Neural crest cell (in vitro differentiated cells): Measurements from ENCODE around the gene ST3GAL2. TPM values are rescaled to one million over a fixed set of nuclear protein-coding genes. Genes with fewer than 3 reads are reported as not detected.
"Not testable (repeated sequence)": the region's sequence is repeated elsewhere in the genome, so short reads cannot be mapped to it uniquely, and the experiment has no call there.

Experiments used
- DNase-seq: peaks from one replicate; pipeline ENCODE4 v3.0.0; 2021; ENCODE audit warnings: low read depth, mixed read lengths, low spot score
- H3K27ac Mint-ChIP-seq: one replicate; pipeline ENCODE4 v1.8.0; 2021; ENCODE audit warnings: mild to moderate bottlenecking, mixed read lengths; ENCODE audit not compliant: unreplicated experiment
- H3K27me3 Mint-ChIP-seq: 2 replicates; pipeline ENCODE4 v1.8.0; 2021; ENCODE audit warnings: low read depth, mild to moderate bottlenecking, mixed read lengths
- H3K36me3 Mint-ChIP-seq: 2 replicates; pipeline ENCODE4 v1.8.0; 2021; ENCODE audit warnings: low read depth, mild to moderate bottlenecking, mixed read lengths
- H3K4me1 Mint-ChIP-seq: 2 replicates; pipeline ENCODE4 v1.8.0; 2021; ENCODE audit warnings: mixed read lengths
- H3K4me3 Mint-ChIP-seq: one replicate; pipeline ENCODE4 v1.8.0; 2021; ENCODE audit warnings: mild to moderate bottlenecking, mixed read lengths
- H3K9me3 Mint-ChIP-seq: 2 replicates; pipeline ENCODE4 v1.8.0; 2021; ENCODE audit warnings: mixed read lengths
- CTCF ChIP-seq: fragments of 200-600 bp; sonication (generic); conservative IDR thresholded peaks from 2 replicates; pipeline ENCODE4 v1.5.0; 2021; ENCODE audit warnings: antibody characterized with exemption, mild to moderate bottlenecking
- total RNA-seq: library from RNA; stranded (reverse); gene quantifications from 2 replicates; pipeline ENCODE4 v1.2.1, GENCODE V29; 2021

Gene ST3GAL2
- total RNA-seq, 1 donor from 2014 or later: 41.8 TPM

GRCh38 chr16:70341600-70341999 is 97.3 kb downstream of the ST3GAL2 start:
- H3K9me3 Mint-ChIP-seq: no peaks in the 10 kb centered on the region
- H3K36me3 Mint-ChIP-seq: peaks cover 4% of the 10 kb centered on the region
- H3K4me1 Mint-ChIP-seq: peaks cover 8% of the 10 kb centered on the region
- no peaks in the 10 kb centered on the region for H3K27me3 Mint-ChIP-seq
- H3K4me3 Mint-ChIP-seq: no peak overlapping the region
- no peak for DNase-seq
- no peak for TF ChIP-seq CTCF
- H3K27ac Mint-ChIP-seq: peak overlapping the region; percentile 45

DNA sequence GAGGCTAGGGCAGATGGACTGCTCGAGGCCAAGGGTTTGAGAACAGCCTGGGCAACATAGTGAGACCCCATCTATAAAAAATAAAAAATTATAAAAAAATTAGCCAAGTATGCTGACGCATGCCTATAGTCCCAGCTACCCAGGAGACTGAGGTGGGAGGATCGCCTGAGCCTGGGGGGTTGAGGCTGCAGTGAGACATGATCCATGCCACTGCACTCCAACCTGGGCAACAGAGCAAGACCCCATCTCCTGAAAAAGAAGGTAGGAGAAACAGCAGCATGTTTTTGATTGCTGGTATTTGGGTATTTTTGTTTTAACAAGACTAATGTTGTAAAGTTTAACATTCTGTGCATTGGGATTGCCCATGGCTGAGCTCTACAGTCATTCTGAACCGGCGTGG is 101.1 kb downstream of the ST3GAL2 start:
- no peak overlapping the region for H3K27ac Mint-ChIP-seq
- H3K4me1 Mint-ChIP-seq: peaks cover under 1% of the 10 kb centered on the region
- H3K4me3 Mint-ChIP-seq: no peak overlapping the region
- no peaks in the 10 kb centered on the region for H3K27me3 Mint-ChIP-seq
- peaks cover 8% of the 10 kb centered on the region for H3K36me3 Mint-ChIP-seq
- DNase-seq: no peak
- no peak for TF ChIP-seq CTCF
- no peaks in the 10 kb centered on the region for H3K9me3 Mint-ChIP-seq

DNA sequence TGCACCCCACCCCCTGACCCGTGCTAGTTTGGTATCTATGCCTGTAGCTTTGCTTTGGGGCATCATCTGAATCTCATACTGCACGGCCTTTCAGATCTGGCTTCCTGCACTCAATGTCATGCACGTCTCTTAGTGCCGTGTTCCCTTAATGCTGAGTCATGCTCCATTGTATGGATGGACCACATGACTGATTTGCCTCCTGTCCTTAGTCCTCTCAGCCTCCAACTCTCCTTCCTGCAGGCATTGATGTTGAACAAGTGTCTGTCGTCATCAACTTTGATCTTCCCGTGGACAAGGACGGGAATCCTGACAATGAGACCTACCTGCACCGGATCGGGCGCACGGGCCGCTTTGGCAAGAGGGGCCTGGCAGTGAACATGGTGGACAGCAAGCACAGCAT is 106.2 kb downstream of the ST3GAL2 start:
- peak overlapping the region; percentile 95 for H3K27ac Mint-ChIP-seq

GRCh38 chr16:70331588-70332358 is 107.1 kb downstream of the ST3GAL2 start:
- Mint-ChIP-seq H3K27ac (peak overlapping the region; percentile 67), H3K27me3 (no peaks in the 10 kb centered on the region), H3K4me3 (no peak overlapping the region), H3K36me3 (peaks cover 13% of the 10 kb centered on the region), H3K4me1 (peaks cover 5% of the 10 kb centered on the region), H3K9me3 (no peaks in the 10 kb centered on the region)
- peak; percentile 61 for TF ChIP-seq CTCF
- DNase-seq: peak; percentile 4

More for the DNA sequence above, 106.2 kb downstream of the ST3GAL2 start:
- not testable (repeated sequence) for H3K4me1 Mint-ChIP-seq, H3K27me3 Mint-ChIP-seq, H3K4me3 Mint-ChIP-seq, H3K9me3 Mint-ChIP-seq, DNase-seq
- H3K36me3 Mint-ChIP-seq: peaks cover 13% of the 10 kb centered on the region

DNA sequence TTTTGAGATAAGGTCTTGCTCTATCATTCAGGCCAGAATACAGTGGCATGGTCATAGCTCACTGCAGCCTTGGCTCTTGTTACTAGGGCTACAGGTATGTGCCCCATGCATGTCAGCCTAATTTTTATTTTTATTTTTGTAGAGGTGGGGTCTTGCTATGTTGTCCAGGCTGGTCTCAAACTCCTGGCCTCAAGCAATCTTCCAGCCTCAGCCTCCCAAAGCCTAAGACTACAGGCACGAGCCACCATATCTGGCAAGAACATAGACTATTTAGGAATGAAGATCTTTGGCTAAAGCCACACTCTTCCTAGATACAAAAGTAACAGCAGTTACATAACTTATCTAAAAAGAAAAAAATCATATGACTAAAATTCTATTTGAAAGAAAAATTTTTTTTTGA is 107.8 kb downstream of the ST3GAL2 start:
- Mint-ChIP-seq H3K27me3 (no peaks in the 10 kb centered on the region), H3K9me3 (no peaks in the 10 kb centered on the region), H3K4me1 (peaks cover 5% of the 10 kb centered on the region), H3K36me3 (peaks cover 11% of the 10 kb centered on the region), H3K4me3 (no peak overlapping the region), H3K27ac (no peak overlapping the region)
- TF ChIP-seq CTCF: no peak
- DNase-seq: no peak

Other genes starting within 250 kb of the ST3GAL2 start
- gene EXOSC6, start 187.2 kb downstream of the ST3GAL2 start, total RNA-seq: 39.5 and 41.6 TPM in 2 replicates
- gene AARS1, start 149.6 kb downstream of the ST3GAL2 start, total RNA-seq: 128 and 129 TPM in 2 replicates
- 39.7 and 45.2 TPM in 2 replicates for gene DDX19B, start 139.9 kb downstream of the ST3GAL2 start, total RNA-seq
- gene DDX19A, start 92.2 kb downstream of the ST3GAL2 start, total RNA-seq: 55.2 and 61.8 TPM in 2 replicates
- gene FCSK, start 15.5 kb upstream of the ST3GAL2 start, total RNA-seq: 14.8 and 15.2 TPM in 2 replicates
- 81.2 and 82.7 TPM in 2 replicates for gene COG4, start 84.5 kb upstream of the ST3GAL2 start, total RNA-seq
- 622 and 631 TPM in 2 replicates for gene SF3B3, start 84.7 kb upstream of the ST3GAL2 start, total RNA-seq
- gene IL34, start 207.5 kb upstream of the ST3GAL2 start, total RNA-seq: 0.16 and 0.47 TPM in 2 replicates
- gene MTSS2, start 247.0 kb upstream of the ST3GAL2 start, total RNA-seq: 93.3 and 95.0 TPM in 2 replicates